HEK293 (cell line): ENCODE data around the gene FAM120A.

ENCODE experiments used
- CTCF ChIA-PET: fragments of 350-600 bp; formaldehyde crosslinking; extraction: SDS; loops from one replicate; lab custom pipeline; 2021; ENCODE audit warnings: antibody characterized with exemption; lab: Yijun Ruan, JAX
- POLR2A ChIA-PET: fragments of 300-600 bp; formaldehyde crosslinking; extraction: SDS; loops from one replicate; lab custom pipeline; 2020; ENCODE audit warnings: antibody characterized with exemption, inconsistent platforms; lab: Yijun Ruan, JAX
- H3K27ac ChIP-seq: fragments of 200-500 bp; sonication (Bioruptor generic); 2 replicates; pipeline ENCODE4 v1.5.1; 2014; ENCODE audit warnings: low read depth, low read length, control low read depth, inconsistent platforms; ENCODE audit errors: extremely low read depth
- H3K36me3 ChIP-seq, 2 experiments: fragments of 200-500 bp in 1 of 2; sonication (Bioruptor generic) in 1 of 2; 1 replicate in 1 of 2; 2 replicates in 1 of 2; pipeline ENCODE4 v1.5.1; 2014 to 2017; ENCODE audit warnings: inconsistent platforms in 2 of 2, low read length in 2 of 2; ENCODE audit not compliant: control insufficient read depth in 2 of 2, insufficient read depth in 1 of 2
- H3K4me1 ChIP-seq: fragments of 200-500 bp; sonication (Bioruptor generic); 2 replicates; pipeline ENCODE4 v1.5.1; 2014; ENCODE audit warnings: mild to moderate bottlenecking, low read length, inconsistent platforms; ENCODE audit not compliant: control insufficient read depth, insufficient read depth
- H3K4me3 ChIP-seq: 2 replicates; pipeline ENCODE4 v1.5.1; 2011; ENCODE audit warnings: low read depth, mild to moderate bottlenecking, control low read depth, low read length, moderate library complexity
- H3K9me3 ChIP-seq: fragments of 200-500 bp; sonication (Bioruptor generic); 2 replicates; pipeline ENCODE4 v1.5.1; 2014; ENCODE audit warnings: low read depth, low read length, inconsistent platforms; ENCODE audit not compliant: control insufficient read depth, insufficient read depth
- ATF2 ChIP-seq: fragments of 450-650 bp; formaldehyde crosslinking; IDR thresholded peaks from 2 replicates; pipeline ENCODE4 v1.5.1; 2016; ENCODE audit warnings: missing biosample characterization, missing genetic modification characterization, low read depth
- BCL11B ChIP-seq: fragments of 450-650 bp; formaldehyde crosslinking; IDR thresholded peaks from 2 replicates; pipeline ENCODE4 v1.5.1; 2016; ENCODE audit warnings: low read depth, missing biosample characterization, missing genetic modification characterization
- BCL6B ChIP-seq: fragments of 450-650 bp; formaldehyde crosslinking; IDR thresholded peaks from 2 replicates; pipeline ENCODE4 v1.5.1; 2017; ENCODE audit warnings: missing biosample characterization, missing genetic modification characterization
- CTCF ChIP-seq: fragments of 450-650 bp; formaldehyde crosslinking; IDR thresholded peaks from 2 replicates; pipeline ENCODE4 v1.5.1; 2016; ENCODE audit warnings: missing biosample characterization, missing genetic modification characterization
- KLF9 ChIP-seq: fragments of 450-650 bp; formaldehyde crosslinking; IDR thresholded peaks from 2 replicates; pipeline ENCODE4 v1.5.1; 2016; ENCODE audit warnings: missing biosample characterization, missing genetic modification characterization, low read depth
- TRIM28 ChIP-seq: IDR thresholded peaks from 2 replicates; pipeline ENCODE4 v1.6.1; 2011; ENCODE audit warnings: low read length, control low read depth, borderline replicate concordance
- ZBTB21 ChIP-seq: fragments of 450-650 bp; formaldehyde crosslinking; IDR thresholded peaks from 2 replicates; pipeline ENCODE4 v1.5.1; 2017; ENCODE audit warnings: missing biosample characterization, missing genetic modification characterization
- ZBTB48 ChIP-seq: fragments of 450-650 bp; formaldehyde crosslinking; IDR thresholded peaks from 2 replicates; pipeline ENCODE4 v1.5.1; 2016; ENCODE audit warnings: missing biosample characterization, missing genetic modification characterization
- ZBTB6 ChIP-seq: fragments of 450-650 bp; formaldehyde crosslinking; IDR thresholded peaks from 2 replicates; pipeline ENCODE4 v1.5.1; 2017; ENCODE audit warnings: missing biosample characterization, missing genetic modification characterization
- ZBTB7A ChIP-seq: fragments of 450-650 bp; formaldehyde crosslinking; IDR thresholded peaks from 2 replicates; pipeline ENCODE4 v1.5.1; 2016; ENCODE audit warnings: low read depth, missing biosample characterization, missing genetic modification characterization
- ZFP37 ChIP-seq: fragments of 450-650 bp; formaldehyde crosslinking; IDR thresholded peaks from 2 replicates; pipeline ENCODE4 v1.5.1; 2016; ENCODE audit warnings: missing biosample characterization, missing genetic modification characterization
- ZNF157 ChIP-seq: fragments of 450-650 bp; formaldehyde crosslinking; IDR thresholded peaks from 2 replicates; pipeline ENCODE4 v1.5.1; 2016; ENCODE audit warnings: missing biosample characterization, missing genetic modification characterization
- ZNF488 ChIP-seq: fragments of 450-650 bp; formaldehyde crosslinking; IDR thresholded peaks from 2 replicates; pipeline ENCODE4 v1.5.1; 2016; ENCODE audit warnings: missing biosample characterization, missing genetic modification characterization
- ZNF654 ChIP-seq: fragments of 450-650 bp; formaldehyde crosslinking; IDR thresholded peaks from 2 replicates; pipeline ENCODE4 v1.5.1; 2016; ENCODE audit warnings: low read depth, missing biosample characterization, missing genetic modification characterization
- ZNF660 ChIP-seq: fragments of 450-650 bp; IDR thresholded peaks from 2 replicates; pipeline ENCODE4 v1.5.1; 2018; ENCODE audit warnings: missing biosample characterization, mild to moderate bottlenecking, missing genetic modification characterization
- ZNF670 ChIP-seq: fragments of 450-650 bp; formaldehyde crosslinking; IDR thresholded peaks from 2 replicates; pipeline ENCODE4 v1.5.1; 2016; ENCODE audit warnings: missing biosample characterization, missing genetic modification characterization, low read depth
- ZNF677 ChIP-seq: fragments of 450-650 bp; IDR thresholded peaks from 2 replicates; pipeline ENCODE4 v1.5.0; 2018; ENCODE audit warnings: missing biosample characterization, mild to moderate bottlenecking, missing genetic modification characterization, moderate library complexity
- ZNF776 ChIP-seq: fragments of 450-650 bp; formaldehyde crosslinking; IDR thresholded peaks from 2 replicates; pipeline ENCODE4 v1.5.0; 2017; ENCODE audit warnings: missing biosample characterization, missing genetic modification characterization, borderline replicate concordance

Gene FAM120A

GRCh38 chr9:93585695-93586094 is 134.2 kb downstream of the FAM120A start:
- no peaks in the 10 kb centered on the region; the same call in 1 of the 2 replicates for H3K4me1 ChIP-seq
- no peak overlapping the region for H3K4me3 ChIP-seq
- ChIA-PET POLR2A (no interaction called here), CTCF (interaction anchor here (1.4 kb wide), 1 partner anchor 19 kb away, joined by 4 read pairs; no protein-coding TSS in a partner anchor)
- TF ChIP-seq ZBTB7A (no peak), ZBTB48 (tag by site-specific recombination) (no peak), KLF9 (tag by site-specific recombination) (no peak), ZNF776 (tag by site-specific recombination) (no peak), ZNF654 (tag by site-specific recombination) (no peak), BCL11B (no peak), ZNF157 (tag by site-specific recombination) (no peak), ZNF660 (tag by site-specific recombination) (no peak), ZBTB21 (tag by site-specific recombination) (no peak), ZFP37 (tag by site-specific recombination) (no peak)
- no peak overlapping the region for H3K27ac ChIP-seq
- H3K36me3 ChIP-seq: no peaks in the 10 kb centered on the region
- H3K9me3 ChIP-seq: no peaks in the 10 kb centered on the region

- TF ChIP-seq ZNF670 (tag by site-specific recombination) (no peak), ZNF677 (tag by site-specific recombination) (no peak), TRIM28 (no peak), CTCF (tag by site-specific recombination) (no peak), ZNF488 (tag by site-specific recombination) (no peak), ATF2 (tag by site-specific recombination) (no peak)
- Histone ChIP-seq H3K36me3 (no peaks in the 10 kb centered on the region), H3K4me1 (no peaks in the 10 kb centered on the region; the same call in 1 of the 2 replicates), H3K9me3 (no peaks in the 10 kb centered on the region), H3K4me3 (no peak overlapping the region), H3K27ac (no peak overlapping the region)
- ChIA-PET CTCF (interaction anchor here (1.4 kb wide), 1 partner anchor 20 kb away, joined by 4 read pairs; no protein-coding TSS in a partner anchor), POLR2A (no interaction called here)
These were observed 135.0 kb downstream of the FAM120A start for GRCh38 chr9:93586290-93587057.

GRCh38 chr9:93587284-93587650 is 135.8 kb downstream of the FAM120A start:
- TF ChIP-seq ZBTB6 (tag by site-specific recombination) (peak; percentile 54; the same call in 1 of the 2 replicates), BCL6B (tag by site-specific recombination) (no peak)
- Histone ChIP-seq H3K27ac (no peak overlapping the region), H3K4me1 (no peaks in the 10 kb centered on the region), H3K36me3 (no peaks in the 10 kb centered on the region), H3K9me3 (no peaks in the 10 kb centered on the region), H3K4me3 (no peak overlapping the region)
- POLR2A ChIA-PET: interaction anchor here (1.3 to 1.6 kb wide), 2 partner anchors 8 to 22 kb away, joined by 3 to 5 read pairs; no protein-coding TSS in a partner anchor
- CTCF ChIA-PET: interaction anchor here (0.6 kb wide), 1 partner anchor 451 kb away, joined by 4 read pairs; no protein-coding TSS in a partner anchor
